SK-N-MC (cell line): ENCODE data around the gene FAM181A.

Source experiments
- DNase-seq: peaks from one replicate; pipeline ENCODE4 v3.0.0-alpha.2; 2011; ENCODE audit warnings: low read depth, low spot score
- H3K27ac ChIP-seq: fragments of 200-600 bp; sonication (generic); 2 replicates; pipeline ENCODE4 v1.5.1; 2016; ENCODE audit warnings: mixed run types
- H3K36me3 ChIP-seq: fragments of 200-600 bp; sonication (generic); 2 replicates; pipeline ENCODE4 v1.6.1; 2017; ENCODE audit warnings: antibody characterized with exemption, low read length, mixed read lengths; ENCODE audit not compliant: insufficient read depth
- H3K4me3 ChIP-seq: fragments of 200-600 bp; sonication (generic); 2 replicates; pipeline ENCODE4 v1.5.1; 2016
- H3K9ac ChIP-seq: fragments of 200-600 bp; sonication (generic); 2 replicates; pipeline ENCODE4 v1.8.0; 2017; ENCODE audit warnings: mixed run types, mixed read lengths; ENCODE audit not compliant: insufficient read length
- H3K9me3 ChIP-seq: fragments of 200-600 bp; sonication (generic); 2 replicates; pipeline ENCODE4 v1.6.1; 2017; ENCODE audit warnings: low read depth, mild to moderate bottlenecking, antibody characterized with exemption, low read length, moderate library complexity, mixed read lengths
- EZH2 ChIP-seq: fragments of 200-600 bp; sonication (generic); IDR thresholded peaks from one replicate; pipeline ENCODE4 v1.6.1; 2017; ENCODE audit warnings: antibody characterized with exemption
- FOXP2 ChIP-seq: optimal IDR thresholded peaks from 2 replicates; pipeline ENCODE3; 2011; ENCODE audit warnings: mild to moderate bottlenecking, moderate library complexity; ENCODE audit not compliant: insufficient read depth; ENCODE audit errors: extremely low read length, control extremely low read depth
- POLR2AphosphoS5 ChIP-seq: IDR thresholded peaks from 2 replicates; pipeline ENCODE4 v1.6.1; 2012; ENCODE audit warnings: mild to moderate bottlenecking, low read depth, low read length, borderline replicate concordance

FAM181A gene

GRCh38 chr14:93932642-93933041 lies 5.5 kb downstream of the FAM181A start:
- Histone ChIP-seq H3K4me3 (no peak overlapping the region), H3K27ac (no peak overlapping the region), H3K9me3 (no peaks in the 10 kb centered on the region), H3K9ac (no peak overlapping the region), H3K36me3 (no peaks in the 10 kb centered on the region)
- TF ChIP-seq POLR2AphosphoS5 (no peak), FOXP2 (no peak), EZH2 (no peak)
- no peak for DNase-seq

DNA sequence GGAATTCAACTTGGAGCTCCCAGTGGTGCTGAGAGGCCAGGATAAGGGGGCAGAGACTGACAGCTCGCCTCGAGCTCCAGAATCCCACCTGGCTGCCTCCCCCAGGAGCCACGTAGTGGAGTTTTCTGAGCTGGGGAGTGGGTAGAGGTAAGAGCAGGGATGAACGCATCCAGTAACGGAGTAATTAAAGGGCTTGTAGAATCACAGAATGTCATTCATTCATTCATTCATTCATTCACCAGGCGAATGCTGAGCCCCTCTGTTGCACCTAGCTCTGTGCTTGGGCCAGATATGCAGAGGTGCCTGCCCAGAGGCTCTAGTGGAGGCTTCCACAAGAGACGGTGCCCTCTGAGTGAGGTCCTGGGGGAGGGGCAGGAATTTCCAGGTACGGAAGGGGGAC lies 8.1 kb downstream of the FAM181A start:
- no peaks in the 10 kb centered on the region for H3K36me3 ChIP-seq
- no peak for DNase-seq
- H3K9me3 ChIP-seq: no peaks in the 10 kb centered on the region
- TF ChIP-seq POLR2AphosphoS5 (no peak), EZH2 (no peak), FOXP2 (no peak)
- no peak overlapping the region for H3K9ac ChIP-seq
- H3K4me3 ChIP-seq: no peak overlapping the region
- H3K27ac ChIP-seq: no peak overlapping the region

- Histone ChIP-seq H3K27ac (no peak overlapping the region), H3K9me3 (no peaks in the 10 kb centered on the region), H3K9ac (no peak overlapping the region), H3K4me3 (no peak overlapping the region), H3K36me3 (no peaks in the 10 kb centered on the region)
- DNase-seq: peak; percentile 8
- TF ChIP-seq POLR2AphosphoS5: no peak
- no peak for TF ChIP-seq FOXP2
- no peak for TF ChIP-seq EZH2
Measured at GRCh38 chr14:93936245-93936644, 9.1 kb downstream of the FAM181A start.

- TF ChIP-seq POLR2AphosphoS5 (no peak), FOXP2 (no peak), EZH2 (no peak)
- Histone ChIP-seq H3K27ac (no peak overlapping the region), H3K9me3 (no peaks in the 10 kb centered on the region), H3K36me3 (no peaks in the 10 kb centered on the region), H3K4me3 (no peak overlapping the region), H3K9ac (no peak overlapping the region)
- DNase-seq: no peak
Measured at GRCh38 chr14:93936926-93937325, 9.8 kb downstream of the FAM181A start.

DNA sequence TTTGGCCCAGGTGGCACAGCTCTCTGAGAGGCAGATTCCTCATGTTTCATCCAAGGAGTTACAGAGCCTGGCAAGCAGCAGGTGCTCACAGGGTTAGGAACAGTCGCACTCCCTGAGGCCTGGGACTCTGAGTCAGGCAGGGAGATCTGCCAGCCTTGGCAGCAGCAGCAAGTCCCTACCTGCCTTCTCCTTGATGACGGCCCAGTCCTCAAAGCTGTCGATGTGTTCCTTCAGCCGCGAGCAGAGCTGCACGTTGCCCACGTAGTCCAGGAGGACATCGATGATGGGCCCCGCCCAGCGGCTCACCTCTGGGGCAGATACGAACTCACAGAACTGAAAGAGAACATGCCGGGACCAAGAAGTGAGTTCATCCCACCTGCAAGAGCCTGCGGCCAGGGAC lies 10.4 kb downstream of the FAM181A start:
- no peak overlapping the region for H3K9ac ChIP-seq

GRCh38 chr14:93938751-93939303 lies 11.7 kb downstream of the FAM181A start:
- TF ChIP-seq POLR2AphosphoS5 (no peak), EZH2 (no peak)
- no peak overlapping the region for H3K27ac ChIP-seq
- H3K4me3 ChIP-seq: peak overlapping the region; percentile 76
- H3K9ac ChIP-seq: no peak overlapping the region
- H3K36me3 ChIP-seq: no peaks in the 10 kb centered on the region
- no peak for DNase-seq
- no peaks in the 10 kb centered on the region for H3K9me3 ChIP-seq

More for the DNA sequence above, 10.4 kb downstream of the FAM181A start:
- no peaks in the 10 kb centered on the region for H3K9me3 ChIP-seq
- TF ChIP-seq FOXP2 (no peak), EZH2 (no peak), POLR2AphosphoS5 (no peak)
- no peaks in the 10 kb centered on the region for H3K36me3 ChIP-seq
- H3K4me3 ChIP-seq: no peak overlapping the region
- DNase-seq: no peak
- no peak overlapping the region for H3K27ac ChIP-seq

- Histone ChIP-seq H3K9ac (no peak overlapping the region), H3K36me3 (no peaks in the 10 kb centered on the region), H3K27ac (no peak overlapping the region), H3K4me3 (peak overlapping the region; percentile 76), H3K9me3 (no peaks in the 10 kb centered on the region)
- no peak for TF ChIP-seq EZH2
- DNase-seq: no peak
Measured at GRCh38 chr14:93939304-93940229, 12.4 kb downstream of the FAM181A start.

DNA sequence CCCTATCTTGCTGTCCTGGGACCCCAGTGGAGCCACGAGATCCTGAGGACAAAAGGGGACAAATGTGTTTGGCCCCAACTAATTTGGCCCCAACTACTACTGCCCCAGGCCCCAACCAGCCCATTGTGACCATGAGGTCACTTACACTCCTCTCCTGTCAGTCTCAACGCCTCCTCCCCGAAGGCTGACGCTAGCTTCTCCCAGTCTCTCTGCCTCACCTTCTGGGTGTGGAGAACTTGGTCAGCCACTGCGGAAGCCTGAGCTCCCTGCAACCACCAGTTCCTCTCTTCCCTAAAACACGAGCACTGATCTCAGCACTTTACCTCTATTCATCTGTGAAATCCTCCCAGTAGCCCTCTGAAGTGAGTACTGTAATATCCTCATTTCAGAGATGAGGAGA lies 13.3 kb downstream of the FAM181A start:
- DNase-seq: no peak
- no peak overlapping the region for H3K9ac ChIP-seq
- H3K27ac ChIP-seq: no peak overlapping the region
- H3K4me3 ChIP-seq: no peak overlapping the region
- TF ChIP-seq FOXP2 (no peak), EZH2 (no peak), POLR2AphosphoS5 (no peak)
- no peaks in the 10 kb centered on the region for H3K9me3 ChIP-seq
- H3K36me3 ChIP-seq: no peaks in the 10 kb centered on the region

DNA sequence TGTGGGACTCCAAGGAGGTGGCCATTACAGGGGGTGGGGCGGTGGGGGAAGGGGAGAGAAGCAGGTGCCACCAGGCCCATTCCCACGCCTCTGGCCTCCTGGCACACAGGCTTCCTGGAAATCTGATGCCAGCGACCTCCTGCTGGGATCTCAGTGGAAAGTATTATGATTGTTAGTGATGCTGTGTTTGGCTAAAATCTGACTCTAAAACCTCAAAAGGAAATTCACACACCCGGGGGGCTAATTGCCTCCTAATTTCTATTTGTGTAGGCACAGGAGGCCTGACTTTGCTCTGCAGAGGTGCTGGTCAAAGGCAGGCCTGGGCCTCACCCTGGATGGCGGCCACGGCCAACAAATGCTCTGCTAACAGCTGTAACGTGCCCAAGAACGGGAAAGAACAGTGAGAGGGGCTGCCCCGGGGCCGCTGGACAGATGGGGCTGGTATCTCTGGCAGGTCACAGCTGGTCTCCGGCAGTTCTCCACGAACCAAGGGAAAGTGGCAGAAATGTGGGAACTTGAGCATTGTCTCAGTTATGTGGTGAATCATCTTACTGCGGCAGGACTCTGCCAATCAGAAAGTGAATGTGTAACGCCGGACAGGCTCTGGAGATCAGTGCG lies 14.3 kb downstream of the FAM181A start:
- TF ChIP-seq FOXP2 (no peak), EZH2 (no peak), POLR2AphosphoS5 (no peak)
- DNase-seq: no peak
- H3K9me3 ChIP-seq: no peaks in the 10 kb centered on the region
- H3K27ac ChIP-seq: no peak overlapping the region
- H3K4me3 ChIP-seq: no peak overlapping the region
- H3K9ac ChIP-seq: no peak overlapping the region
- H3K36me3 ChIP-seq: no peaks in the 10 kb centered on the region
